ENCODE results near the gene PDSS2.
"Not testable (repeated sequence)": the region's sequence is repeated elsewhere in the genome, so short reads cannot be mapped to it uniquely, and the experiment has no call there.

Gene PDSS2

DNA sequence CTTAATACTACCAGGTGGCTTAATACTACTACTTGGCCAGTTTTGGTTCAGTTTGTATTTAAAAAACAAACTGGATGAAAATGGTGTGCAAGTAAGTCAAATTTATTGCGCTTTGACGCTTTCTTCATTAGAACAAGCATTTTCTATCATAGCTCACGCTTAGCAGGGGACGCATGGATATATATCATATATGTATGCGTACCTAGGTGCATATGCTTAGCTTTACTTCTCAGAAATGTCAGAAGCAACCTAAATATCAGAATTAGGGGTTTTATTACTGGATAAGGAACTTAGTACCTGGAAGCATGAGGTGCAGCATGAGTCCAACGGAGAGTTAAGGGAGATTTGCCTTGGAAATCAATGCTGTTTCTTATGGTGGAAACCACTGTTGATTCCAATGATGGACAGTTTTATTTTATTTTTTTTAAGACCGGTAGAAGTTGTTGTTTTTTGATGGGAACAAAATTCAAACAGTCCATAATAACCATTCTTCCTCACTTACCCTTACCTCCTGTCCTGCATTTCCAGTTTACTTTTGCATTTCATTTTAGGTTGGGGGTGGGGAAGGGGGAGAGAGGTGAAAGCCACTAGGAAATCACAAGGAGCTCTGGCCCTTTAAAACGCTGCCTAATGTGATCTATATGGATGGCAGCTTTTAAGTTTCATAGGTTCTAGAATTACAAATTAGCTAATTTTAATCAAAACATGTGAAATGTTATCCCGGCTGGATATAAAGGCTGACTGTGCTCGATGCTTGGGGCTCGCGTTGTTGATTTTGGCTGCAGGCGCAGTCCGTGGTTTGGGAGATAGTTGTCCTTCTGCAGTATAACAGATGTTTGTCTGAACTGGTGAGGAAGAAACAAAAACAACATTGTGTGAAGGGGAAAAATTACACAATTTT is 32.6 kb upstream of the PDSS2 start:
- DNase-seq (ENCODE audit: insufficient read length, low spot score) (no peak), FAIRE-seq (peak; percentile 28)
- no peak for TF ChIP-seq POU2F2 (IDR thresholded peaks at IDR 0.05; ENCODE audit: low read depth, low read length)

DNA sequence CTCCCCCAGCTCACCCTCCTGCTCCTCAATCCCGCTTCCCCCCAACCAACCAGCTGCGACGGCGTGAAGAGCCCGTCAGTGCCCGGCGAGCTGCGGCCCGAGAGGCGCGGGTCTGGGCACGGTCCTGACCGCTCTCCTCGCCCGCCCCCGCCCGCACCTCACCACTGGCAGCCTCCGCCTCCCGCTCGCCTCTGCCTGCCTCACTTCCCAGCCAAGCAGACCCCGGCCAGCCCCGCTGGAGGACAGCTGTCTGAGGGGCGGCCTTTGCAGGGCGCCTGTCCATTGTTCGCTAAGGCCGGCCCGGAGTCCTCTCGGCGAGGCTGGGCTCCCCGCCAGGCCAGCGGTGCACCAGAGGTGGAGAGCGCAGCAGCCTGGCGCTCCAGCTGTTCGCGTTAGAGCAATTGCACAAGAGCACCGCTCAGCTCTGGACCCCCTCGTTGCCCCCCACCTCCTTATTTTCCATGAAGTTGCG is 31.8 kb upstream of the PDSS2 start:
- peak; percentile 33 for FAIRE-seq
- peak; percentile 11 for DNase-seq (ENCODE audit: insufficient read length, low spot score)
- no peak for TF ChIP-seq PAX5 (IDR thresholded peaks at IDR 0.05; ENCODE audit: insufficient read depth, low read length, severe bottlenecking)
- no peak for TF ChIP-seq POLR2AphosphoS5 (IDR thresholded peaks at IDR 0.05; ENCODE audit: low read depth, low read length)
- TF ChIP-seq POLR2A (IDR thresholded peaks at IDR 0.05; ENCODE audit: low read depth, low read length): no peak
- no peak for TF ChIP-seq POU2F2 (IDR thresholded peaks at IDR 0.05; ENCODE audit: low read depth, low read length)
- TF ChIP-seq SPI1 (IDR thresholded peaks at IDR 0.05; ENCODE audit: low read depth, low read length): no peak
- TF ChIP-seq TAF1 (IDR thresholded peaks at IDR 0.05; ENCODE audit: low read depth, low read length): no peak

DNA sequence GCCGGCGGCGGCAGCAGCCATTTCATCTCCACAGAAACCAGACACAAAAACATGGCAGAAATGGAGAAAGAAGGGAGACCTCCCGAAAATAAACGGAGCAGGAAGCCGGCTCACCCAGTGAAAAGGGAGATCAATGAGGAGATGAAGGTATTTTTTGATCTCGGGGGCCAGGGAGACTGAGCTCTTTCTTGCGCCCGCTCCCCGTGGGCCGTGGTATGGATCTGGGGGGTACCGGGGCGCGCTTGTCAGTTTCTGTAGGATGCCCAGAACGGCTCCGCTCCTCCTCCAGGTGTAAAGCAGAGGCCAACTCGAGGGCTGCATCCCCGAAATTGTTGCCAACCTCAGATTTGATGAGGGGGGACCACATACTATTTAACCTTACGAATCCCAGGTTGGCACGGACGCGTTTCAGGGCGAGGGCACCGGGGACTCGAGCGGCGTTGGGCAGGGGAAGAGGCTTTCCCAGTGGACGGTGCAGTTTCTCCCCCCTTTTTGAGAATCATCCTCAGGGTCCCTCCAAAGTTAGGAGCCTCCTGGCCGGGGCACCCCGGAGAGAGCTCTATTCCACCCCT is 31.3 kb upstream of the PDSS2 start:
- FAIRE-seq (no peak), DNase-seq (ENCODE audit: insufficient read length, low spot score) (peak; percentile 19)
- TF ChIP-seq PAX5 (IDR thresholded peaks at IDR 0.05; ENCODE audit: insufficient read depth, low read length, severe bottlenecking) (no peak), POU2F2 (IDR thresholded peaks at IDR 0.05; ENCODE audit: low read depth, low read length) (no peak), POLR2AphosphoS5 (IDR thresholded peaks at IDR 0.05; ENCODE audit: low read depth, low read length) (no peak), TAF1 (IDR thresholded peaks at IDR 0.05; ENCODE audit: low read depth, low read length) (no peak)

DNA sequence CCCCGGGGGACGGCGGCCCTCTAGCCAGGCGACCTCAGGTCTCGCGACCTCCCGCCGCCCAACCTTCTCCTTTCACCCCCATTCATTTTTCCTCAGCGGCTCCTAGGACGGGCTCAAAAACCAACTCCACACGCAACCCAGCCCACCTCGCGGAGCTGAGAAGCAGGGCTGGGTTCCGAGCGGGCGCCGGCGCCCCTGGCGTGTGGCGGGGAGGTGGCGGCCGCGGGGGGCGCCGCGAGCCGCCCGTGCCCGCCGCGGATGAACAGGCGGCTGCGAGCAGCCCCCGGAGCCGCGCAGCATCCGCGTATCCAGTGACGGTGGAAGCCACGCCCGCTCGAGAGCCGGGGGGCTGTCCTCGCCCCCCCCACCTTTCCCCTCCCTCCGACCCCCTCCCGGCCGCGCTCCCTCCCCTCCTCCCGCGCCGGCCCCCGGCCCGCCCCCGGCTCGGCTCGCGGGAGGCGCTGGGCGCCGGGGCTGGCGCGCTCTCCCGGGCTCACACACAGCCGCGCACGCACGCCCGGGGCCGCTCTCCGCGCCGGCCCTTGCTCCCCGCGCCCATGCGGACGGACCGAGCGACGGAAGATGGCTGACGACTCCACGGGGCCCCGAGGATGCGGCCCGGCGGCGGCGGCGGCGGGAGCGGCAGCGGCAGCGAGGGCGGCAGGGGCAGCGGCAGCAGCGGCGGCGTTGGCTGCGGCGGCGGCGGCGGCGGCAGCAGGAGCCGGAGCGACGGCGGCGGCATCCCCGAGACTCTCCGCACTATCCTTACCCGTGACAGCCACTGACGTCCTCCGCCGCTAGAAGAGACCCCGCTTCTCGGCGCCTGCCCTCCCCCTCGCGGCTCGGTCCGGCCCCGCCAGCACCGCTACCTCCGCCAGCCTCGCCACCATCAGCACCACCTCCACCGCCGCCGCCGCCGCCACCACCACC is 30.5 kb upstream of the PDSS2 start, which contains the start of gene SOBP:
SOBP (plus strand) TSS at position 482 of the 930 bp plus-strand sequence. CDS start 500 bp downstream, outside the sequence.
- FAIRE-seq: no peak
- no peak for TF ChIP-seq POLR2A (IDR thresholded peaks at IDR 0.05; ENCODE audit: low read depth, low read length)
- TF ChIP-seq POLR2AphosphoS5 (IDR thresholded peaks at IDR 0.05; ENCODE audit: low read depth, low read length): no peak
- DNase-seq (ENCODE audit: insufficient read length, low spot score): peak; percentile 50

DNA sequence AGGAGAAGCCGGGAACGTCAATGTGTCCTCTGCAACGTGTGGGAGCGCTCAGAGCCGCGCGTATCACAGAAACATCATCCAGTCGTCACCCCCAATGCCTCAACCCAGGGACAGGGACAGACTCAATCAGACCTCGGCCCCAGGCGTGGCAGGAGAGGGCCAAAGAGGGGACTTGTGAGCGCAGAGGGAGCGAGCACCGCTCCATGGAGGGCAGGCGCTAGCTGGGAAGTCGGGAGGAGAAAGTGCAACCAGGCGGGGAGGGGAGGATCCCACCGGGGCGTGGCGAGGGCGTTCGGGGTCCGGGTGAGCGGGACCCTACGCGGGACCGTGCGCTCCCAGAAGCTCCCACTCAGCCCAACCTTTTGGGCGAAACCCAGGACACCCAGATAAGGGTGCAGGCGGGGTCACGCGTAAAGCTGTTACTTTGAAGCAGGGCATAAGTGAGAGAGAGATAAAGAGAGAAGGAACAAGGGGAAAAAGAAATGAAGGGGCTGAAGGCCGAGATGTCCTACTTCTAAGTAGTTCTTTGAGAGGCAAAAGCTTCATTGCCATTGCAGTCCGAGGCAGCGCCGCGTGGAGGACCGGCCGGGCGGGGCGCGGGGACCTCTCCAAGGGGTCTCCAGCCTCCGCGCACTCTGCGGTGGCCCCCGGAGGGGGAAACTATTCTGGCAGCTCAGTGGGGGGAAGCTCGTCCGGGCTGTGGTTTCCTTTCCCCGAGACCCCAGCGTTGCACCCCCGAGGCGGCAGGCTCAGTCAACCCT is 29.7 kb upstream of the PDSS2 start:
- TF ChIP-seq SPI1 (IDR thresholded peaks at IDR 0.05; ENCODE audit: low read depth, low read length) (no peak), POLR2AphosphoS5 (IDR thresholded peaks at IDR 0.05; ENCODE audit: low read depth, low read length) (no peak), POLR2A (IDR thresholded peaks at IDR 0.05; ENCODE audit: low read depth, low read length) (no peak), POU2F2 (IDR thresholded peaks at IDR 0.05; ENCODE audit: low read depth, low read length) (no peak), TAF1 (IDR thresholded peaks at IDR 0.05; ENCODE audit: low read depth, low read length) (no peak), PAX5 (IDR thresholded peaks at IDR 0.05; ENCODE audit: insufficient read depth, low read length, severe bottlenecking) (no peak)
- FAIRE-seq: no peak
- peak; percentile 36 for DNase-seq (ENCODE audit: insufficient read length, low spot score)

DNA sequence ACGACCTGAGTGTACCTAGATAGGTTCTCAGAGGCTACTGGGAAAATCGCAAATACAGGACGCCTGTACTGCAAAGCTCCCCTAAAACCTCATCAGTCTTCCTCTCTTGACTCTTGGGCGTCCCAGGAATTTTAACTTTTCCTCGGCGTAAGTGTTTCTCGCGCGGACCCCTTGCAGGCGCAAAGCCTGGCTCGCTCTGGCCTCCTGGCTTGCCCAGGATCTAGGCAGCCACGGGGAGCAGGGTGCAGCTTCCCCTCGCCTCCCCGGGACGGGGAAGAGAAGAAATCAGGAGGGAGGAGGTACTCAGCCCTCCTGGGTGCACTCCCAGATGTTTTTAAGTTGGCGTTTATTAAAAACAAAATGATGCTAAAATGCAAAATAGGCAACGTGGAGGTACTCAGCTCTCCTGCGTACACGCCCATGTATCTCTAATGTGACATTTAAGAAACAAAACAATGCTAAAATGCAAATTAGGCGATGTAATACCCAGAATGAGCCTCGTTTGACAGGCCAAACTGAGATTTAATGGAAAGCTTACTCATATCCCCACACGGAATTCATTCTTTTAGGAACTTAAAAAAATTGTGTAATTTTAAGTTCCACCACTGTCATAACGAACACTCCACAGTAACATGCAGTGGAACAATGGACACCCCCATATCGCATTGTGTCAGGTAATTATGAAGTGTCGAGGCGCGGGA is 29.0 kb upstream of the PDSS2 start:
- peak; percentile 40 for FAIRE-seq
- TF ChIP-seq SPI1 (IDR thresholded peaks at IDR 0.05; ENCODE audit: low read depth, low read length) (no peak), TAF1 (IDR thresholded peaks at IDR 0.05; ENCODE audit: low read depth, low read length) (no peak), POU2F2 (IDR thresholded peaks at IDR 0.05; ENCODE audit: low read depth, low read length) (no peak), PAX5 (IDR thresholded peaks at IDR 0.05; ENCODE audit: insufficient read depth, low read length, severe bottlenecking) (no peak), POLR2AphosphoS5 (IDR thresholded peaks at IDR 0.05; ENCODE audit: low read depth, low read length) (no peak), POLR2A (IDR thresholded peaks at IDR 0.05; ENCODE audit: low read depth, low read length) (no peak)
- peak; percentile 7 for DNase-seq (ENCODE audit: insufficient read length, low spot score)

DNA sequence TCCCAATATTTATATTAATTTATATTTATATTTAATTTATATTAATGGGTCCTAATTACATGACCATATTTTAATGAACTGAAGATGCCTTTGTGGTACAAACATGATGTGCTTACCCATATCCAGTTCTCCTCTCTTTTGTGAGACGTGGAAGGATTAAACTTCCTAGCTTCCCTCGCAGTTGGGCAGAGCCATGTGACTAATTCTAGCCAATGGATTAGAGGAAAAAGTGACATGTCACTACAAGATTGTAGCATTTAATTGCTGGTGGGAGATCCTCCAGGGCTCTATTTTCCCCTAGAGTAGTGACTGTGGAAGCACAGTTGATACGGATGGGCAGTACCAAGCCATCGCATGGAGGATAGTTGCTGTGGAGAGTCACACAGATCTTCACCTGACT is 25.8 kb upstream of the PDSS2 start:
- no peak for DNase-seq (ENCODE audit: insufficient read length, low spot score)
- no peak for FAIRE-seq
- TF ChIP-seq POU2F2 (IDR thresholded peaks at IDR 0.05; ENCODE audit: low read depth, low read length) (no peak), TAF1 (IDR thresholded peaks at IDR 0.05; ENCODE audit: low read depth, low read length) (no peak), POLR2AphosphoS5 (IDR thresholded peaks at IDR 0.05; ENCODE audit: low read depth, low read length) (no peak), PAX5 (IDR thresholded peaks at IDR 0.05; ENCODE audit: insufficient read depth, low read length, severe bottlenecking) (no peak), POLR2A (IDR thresholded peaks at IDR 0.05; ENCODE audit: low read depth, low read length) (no peak), SPI1 (IDR thresholded peaks at IDR 0.05; ENCODE audit: low read depth, low read length) (no peak)

DNA sequence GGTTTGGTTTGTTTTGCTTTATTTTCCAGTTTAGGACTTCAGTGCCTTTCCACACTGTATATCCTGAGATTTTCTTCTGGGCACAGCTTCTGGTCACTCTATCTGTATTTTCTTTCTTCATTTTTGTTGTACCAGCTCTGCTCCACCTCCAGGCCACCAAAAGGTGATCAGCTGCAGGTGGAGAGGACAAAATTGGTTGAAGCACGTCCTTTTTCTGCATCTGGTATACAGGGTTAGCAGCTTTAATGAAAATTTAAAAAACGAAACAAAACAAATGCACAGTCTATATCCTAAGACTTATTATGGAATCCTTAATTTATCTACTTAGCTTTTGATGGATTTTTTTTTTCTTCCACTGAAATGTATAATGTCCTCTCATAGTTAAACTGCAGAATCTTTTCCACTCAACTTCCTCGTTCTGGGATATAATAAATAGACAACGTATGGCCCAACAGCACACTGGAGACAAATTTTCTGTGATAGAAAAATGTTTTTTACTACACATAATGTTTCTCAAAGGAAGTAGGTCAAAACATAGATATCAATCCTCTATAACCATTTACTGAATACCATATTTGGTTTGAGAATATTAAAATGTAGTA is 19.8 kb upstream of the PDSS2 start:
- no peak for DNase-seq (ENCODE audit: insufficient read length, low spot score)
- TF ChIP-seq TAF1 (IDR thresholded peaks at IDR 0.05; ENCODE audit: low read depth, low read length) (no peak), POLR2AphosphoS5 (IDR thresholded peaks at IDR 0.05; ENCODE audit: low read depth, low read length) (no peak), POLR2A (IDR thresholded peaks at IDR 0.05; ENCODE audit: low read depth, low read length) (no peak), POU2F2 (IDR thresholded peaks at IDR 0.05; ENCODE audit: low read depth, low read length) (no peak)
- FAIRE-seq: no peak

DNA sequence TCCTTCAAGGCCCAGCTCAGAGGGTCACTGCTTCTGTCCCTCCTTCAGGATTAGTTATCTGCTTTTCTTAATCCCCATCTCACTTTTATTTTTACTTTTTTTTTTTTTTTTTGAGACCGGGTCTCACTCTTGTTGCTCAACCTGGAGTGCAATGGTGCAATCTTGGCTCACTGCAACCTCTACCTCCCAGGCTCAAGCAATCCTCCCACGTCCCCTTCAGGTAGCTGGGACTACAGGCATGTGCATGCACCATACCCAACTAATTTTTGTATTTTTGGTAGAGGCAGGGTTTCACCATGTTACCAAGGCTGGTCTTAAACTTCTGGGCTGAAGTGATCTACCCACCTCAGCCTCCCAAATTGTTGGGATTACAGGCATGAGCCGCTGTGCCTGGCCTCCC is 16.5 kb upstream of the PDSS2 start:
- DNase-seq (ENCODE audit: insufficient read length, low spot score); FAIRE-seq: not testable (repeated sequence)

DNA sequence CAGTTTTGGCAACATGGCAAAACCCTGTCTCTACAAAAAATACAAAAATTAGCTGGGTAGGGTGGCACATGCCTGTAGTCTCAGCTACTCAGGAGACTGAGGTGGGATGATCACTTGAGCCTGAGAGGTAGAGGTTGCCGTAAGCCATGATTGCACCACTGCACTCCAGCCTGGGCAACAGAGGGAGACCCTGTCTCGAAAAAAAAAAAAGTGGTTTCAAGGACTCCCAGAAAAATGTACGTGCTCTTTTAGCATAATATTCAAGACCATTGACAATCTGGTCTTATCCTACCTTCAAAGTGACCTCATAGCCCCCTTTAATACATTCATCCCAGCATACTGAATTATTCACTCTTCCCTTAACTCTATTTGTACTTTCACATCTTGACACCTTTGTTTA is 16.0 kb upstream of the PDSS2 start:
- peak; percentile 70 for FAIRE-seq
- not testable (repeated sequence) for DNase-seq (ENCODE audit: insufficient read length, low spot score)

Data from GM12891 (cell line).